GM19452 (cell line): ENCODE results near the gene ACTN4.
A peak's percentile ranks its signal among the peaks of the same experiment; 100 is the strongest.

Experiments used
- ATAC-seq: cut with Tn5 transposase; IDR thresholded peaks from one replicate; pipeline ENCODE4 v1.9.1; 2021; ENCODE audit not compliant: unreplicated experiment

ACTN4 gene

DNA sequence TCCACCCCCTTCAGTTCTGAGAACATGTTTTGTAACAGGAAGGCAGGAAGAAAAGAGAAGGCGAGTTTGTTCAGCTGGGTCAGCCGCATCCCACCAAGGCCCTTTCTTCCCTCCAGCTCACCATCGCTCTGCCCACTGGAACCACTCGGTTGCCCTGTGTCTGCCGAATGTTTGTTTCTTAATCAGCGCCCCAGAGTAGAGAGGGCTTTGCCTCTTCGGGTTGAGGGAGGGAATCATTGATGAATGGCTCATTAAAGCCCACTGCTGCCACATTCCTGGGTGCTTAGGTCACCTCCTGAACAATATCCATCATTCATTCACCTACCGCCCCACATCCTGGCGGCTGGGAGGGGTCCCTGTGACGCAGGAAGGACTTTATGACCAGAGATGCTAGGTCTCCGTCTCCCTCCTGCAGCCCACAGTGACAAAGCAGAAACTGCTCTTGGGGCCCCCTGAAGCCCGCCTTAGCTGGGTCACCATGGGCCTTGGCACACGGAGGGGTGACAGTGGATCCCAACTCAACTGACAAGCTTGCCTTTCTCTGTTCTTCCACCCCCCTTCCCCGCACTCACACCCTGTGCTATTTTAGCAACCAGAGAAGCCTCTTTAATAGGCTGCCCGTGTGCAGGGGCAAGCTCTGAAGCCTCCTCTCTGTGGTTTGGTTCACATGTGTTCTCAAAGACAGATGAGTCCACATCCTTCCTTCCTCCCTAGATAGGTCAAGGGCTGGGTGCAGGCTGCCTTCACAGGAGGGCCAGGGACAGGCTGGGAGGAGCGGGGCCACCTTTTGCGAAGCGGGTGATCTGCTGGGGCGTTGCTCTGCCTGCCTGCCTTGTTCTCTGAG, 46.2 kb downstream of the ACTN4 start:
- ATAC-seq, result peak; percentile 71

DNA sequence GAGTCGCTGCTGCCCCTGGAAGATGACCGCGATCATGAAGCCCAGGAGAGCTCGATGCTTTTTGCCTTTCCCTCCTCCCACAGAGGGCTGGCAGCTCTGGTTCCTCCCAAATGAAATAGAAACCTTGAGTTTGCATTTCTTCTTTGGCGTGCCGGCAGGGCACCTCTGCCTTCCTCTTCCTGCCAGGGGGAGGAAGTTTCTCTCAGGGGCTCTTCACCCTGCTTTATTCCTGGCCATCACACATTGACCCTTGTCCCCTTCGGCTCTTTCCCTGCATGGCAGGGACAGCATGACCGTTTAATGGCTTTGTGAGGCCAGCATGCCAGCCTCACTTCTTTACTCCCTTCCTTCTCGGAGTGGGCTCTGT, 47.9 kb downstream of the ACTN4 start:
- no peak for ATAC-seq

GRCh38 chr19:38695832-38696728, 48.6 kb downstream of the ACTN4 start:
- ATAC-seq, result no peak

DNA sequence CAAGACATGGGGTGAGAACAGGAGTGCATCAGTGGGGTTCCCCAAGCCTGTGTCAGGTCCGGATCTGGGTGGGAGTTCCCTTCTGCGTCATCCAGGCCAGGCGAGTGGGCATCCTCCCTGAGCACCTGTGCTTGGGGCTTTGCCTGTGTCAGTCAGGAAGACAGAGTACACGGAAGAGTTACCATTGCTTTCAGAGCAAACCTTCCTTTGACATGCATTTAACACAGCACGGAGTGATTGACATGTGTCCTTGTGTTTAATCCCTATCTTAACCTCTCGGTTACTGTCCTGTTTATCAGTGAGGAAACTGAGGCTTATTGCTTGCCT, 49.2 kb downstream of the ACTN4 start:
- no peak for ATAC-seq

DNA sequence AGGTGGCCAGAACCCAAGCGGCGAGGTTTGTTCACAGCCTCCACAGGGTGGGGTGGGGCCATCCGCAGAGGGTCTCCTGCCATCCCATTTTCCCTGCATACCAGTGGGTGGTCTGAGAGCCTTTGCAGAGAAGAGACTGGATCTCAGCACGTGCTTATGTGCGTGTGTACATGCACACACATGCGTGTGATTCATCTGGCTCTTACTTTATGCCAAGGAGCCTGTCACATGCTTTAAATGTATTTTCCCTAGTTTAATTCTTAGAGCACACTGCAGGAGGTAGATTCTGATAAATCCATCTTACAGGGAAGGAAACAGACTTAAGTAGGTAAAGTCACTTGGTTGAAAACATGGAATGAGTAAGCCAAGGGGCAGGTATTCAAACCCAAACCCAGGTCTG, 49.7 kb downstream of the ACTN4 start:
- no peak for ATAC-seq

GRCh38 chr19:38697641-38698071, 50.2 kb downstream of the ACTN4 start:
- ATAC-seq, result no peak

DNA sequence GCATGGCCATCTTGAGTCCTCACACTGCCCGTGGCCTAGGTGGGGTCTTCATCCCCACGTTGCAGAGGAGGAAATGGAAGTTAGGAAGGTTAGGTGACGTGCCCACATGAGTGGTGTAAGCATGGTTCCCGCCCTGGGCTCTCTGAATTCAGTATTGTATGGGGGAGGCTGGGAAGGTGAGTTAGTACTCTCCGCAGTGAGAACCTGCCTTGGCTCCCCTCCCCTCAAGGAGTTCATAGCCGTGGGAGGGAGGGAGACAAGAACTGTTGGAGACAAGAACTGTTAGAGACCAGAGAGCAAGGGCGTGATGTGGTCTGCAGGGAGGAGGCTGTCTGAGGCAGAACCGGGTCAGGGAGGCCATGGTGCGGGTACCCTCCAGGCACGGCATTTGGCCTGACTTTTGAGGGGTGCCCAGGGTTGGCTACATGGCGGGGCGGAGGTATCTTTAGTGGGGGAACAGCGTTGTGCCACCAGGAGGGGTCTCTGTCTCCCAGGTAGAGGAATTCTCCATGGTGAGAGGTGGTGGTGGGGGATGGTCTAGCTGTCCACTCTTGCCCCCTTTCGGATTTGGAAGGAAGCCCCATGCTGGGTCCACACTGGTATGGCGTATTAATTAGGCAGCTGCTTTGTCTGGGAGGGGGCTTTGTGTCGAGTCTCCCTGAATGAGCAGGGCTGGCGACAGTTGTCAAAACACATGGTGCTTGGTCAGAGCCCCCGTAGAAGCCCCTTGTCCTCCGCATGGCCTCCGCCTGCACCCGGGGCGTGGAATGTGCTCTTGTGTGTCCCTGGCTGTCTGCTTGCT, 51.0 kb downstream of the ACTN4 start:
- no peak for ATAC-seq

DNA sequence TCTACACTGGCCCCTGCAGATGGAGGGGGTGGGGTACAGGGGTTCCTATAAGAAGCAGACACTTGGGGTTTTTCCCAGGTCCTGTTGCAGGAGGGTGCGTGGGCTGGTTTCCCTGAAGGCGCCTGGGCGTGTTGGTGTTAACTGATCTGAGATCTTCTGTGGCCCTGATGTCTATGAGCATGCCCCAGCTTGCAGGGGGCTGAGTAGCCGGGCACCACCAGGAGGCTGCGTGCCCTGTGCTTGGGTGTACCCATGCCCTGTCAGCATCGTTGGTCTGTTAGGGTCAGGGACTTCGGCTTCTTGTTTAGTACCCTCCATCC, 51.5 kb downstream of the ACTN4 start:
- ATAC-seq, result no peak

DNA sequence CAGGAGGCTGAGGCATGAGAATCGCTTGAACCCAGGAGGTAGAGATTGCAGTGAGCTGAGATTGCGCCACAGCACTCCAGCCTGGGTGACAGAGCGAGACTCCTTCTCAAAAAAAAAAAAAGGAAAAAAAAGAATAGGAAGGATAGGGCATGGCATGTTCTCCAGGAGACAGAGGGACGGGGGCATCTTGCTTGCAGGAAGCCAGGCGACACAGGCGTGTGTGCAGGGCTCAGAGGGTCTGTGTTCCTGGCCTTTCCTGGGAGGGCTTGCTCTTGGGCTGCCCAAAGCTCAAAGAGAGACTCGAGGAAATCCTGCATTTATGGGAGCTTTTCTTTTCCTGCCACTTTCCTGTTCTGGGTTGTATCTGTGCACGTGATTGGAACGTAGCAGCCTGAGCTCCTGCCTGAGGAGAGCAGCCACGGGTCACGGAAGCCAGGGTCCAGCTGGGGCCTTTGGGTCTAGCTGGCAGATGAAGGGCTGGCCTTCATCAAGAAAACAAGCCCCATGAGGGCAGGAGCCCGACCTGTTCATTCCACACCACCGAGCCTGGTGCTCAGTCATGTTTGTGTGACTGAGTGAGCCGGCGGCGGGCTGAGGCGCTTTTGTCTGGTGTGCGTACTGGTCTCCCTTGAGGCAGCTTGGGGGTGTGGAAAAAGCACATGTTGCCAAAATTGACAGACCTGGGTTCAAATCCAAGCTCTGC, 52.3 kb downstream of the ACTN4 start:
- ATAC-seq, result no peak

DNA sequence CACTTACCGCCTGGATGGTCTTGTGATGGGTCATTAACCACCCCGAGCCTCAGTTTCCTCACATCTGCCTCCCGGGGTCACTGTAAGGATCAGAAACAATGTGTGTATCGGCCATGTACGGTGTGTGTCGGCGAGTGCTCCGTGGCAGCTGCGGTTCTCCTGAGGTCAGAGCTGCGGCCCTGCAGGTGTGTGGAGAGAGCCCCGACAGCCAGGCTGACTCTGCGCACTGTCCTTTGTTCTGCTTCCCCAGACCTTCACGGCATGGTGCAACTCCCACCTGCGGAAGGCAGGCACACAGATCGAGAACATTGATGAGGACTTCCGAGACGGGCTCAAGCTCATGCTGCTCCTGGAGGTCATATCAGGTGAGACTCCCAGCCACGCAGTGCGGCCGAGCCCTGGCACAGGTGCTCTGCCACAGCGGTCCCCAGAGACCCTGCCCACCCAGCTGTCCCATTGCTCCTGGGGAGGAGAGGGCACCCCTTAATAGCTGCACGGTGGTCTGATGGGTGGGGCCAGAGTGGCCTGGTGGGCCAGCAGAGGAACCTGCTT, 53.0 kb downstream of the ACTN4 start:
- ATAC-seq, result no peak

GRCh38 chr19:38700902-38701454, 53.5 kb downstream of the ACTN4 start:
- no peak for ATAC-seq

DNA sequence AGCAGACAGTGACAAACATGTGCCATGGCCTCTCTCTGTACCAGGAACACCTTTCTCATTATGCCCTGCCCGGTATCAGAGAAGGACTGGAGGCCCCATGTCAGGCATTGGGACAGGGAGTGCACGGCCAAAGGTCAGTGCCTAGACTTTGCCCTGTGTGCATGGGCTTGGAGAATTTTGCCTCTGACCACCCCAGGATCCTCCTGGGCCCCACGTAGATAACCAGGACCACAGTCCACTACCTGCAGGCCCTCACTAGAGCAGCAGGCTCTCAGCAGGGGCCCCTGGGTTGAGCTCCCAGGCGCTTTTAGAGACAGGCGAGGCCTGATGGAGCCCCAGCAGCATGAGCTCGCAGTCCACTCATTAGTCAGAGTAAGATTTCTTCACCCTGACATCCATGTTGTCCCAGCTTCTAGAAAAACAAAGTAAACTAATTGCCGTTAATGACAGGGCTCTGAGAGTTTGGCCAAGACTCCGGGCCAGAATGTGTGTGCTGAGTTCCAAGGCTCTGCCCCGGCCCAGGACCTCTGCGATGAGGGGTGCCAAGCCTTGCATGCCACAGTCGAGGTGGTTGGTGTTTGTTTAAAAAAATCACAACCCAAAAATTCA, 54.1 kb downstream of the ACTN4 start:
- ATAC-seq, result no peak

- no peak for ATAC-seq
These were observed 54.8 kb downstream of the ACTN4 start for GRCh38 chr19:38702278-38702677.

DNA sequence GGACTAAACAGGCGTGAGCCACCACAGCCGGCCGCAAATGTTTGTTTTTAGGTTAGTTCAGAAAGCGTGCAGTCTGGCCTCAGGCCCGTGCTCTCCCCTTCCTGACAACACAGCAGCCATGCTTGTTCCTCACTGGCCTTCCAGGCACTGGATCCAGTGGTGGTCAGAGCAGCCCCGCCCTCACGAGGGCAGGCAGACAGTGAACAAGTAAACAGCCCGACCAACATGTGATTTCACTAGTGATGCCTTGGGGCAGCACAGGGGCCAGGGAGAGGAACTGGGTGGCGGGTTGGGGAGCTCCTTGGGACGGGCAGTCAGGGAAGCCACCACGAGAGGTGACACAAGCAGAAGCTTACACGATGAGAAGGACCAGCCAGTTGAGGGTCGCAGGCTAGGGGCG, 56.1 kb downstream of the ACTN4 start:
- ATAC-seq, result no peak

DNA sequence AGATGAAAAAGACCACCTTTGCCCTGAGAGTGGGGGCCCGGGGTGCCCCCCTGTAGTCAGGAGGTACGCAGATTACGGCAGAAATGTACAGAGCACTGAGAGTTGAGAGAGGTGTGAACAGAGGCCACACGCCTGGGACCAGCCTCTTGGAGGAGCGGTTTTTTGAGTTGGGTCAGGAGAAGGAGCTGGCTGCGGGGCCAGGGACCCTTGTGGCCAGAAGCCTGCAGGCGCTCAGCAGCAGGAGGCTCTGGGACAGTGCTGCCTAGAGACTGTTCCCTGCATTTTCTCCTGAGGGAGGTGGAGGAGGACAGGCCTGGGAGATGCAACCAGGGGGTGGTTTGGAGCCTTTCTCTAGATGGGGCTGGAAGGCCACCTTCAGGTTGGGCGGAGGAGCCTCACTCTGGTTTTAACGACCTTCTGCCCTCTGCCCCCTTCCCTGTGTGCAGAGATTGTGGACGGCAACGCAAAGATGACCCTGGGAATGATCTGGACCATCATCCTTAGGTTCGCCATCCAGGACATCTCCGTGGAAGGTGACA, 57.1 kb downstream of the ACTN4 start:
- ATAC-seq, result no peak

GRCh38 chr19:38705197-38706019, 58.0 kb downstream of the ACTN4 start:
- ATAC-seq, result no peak

- no peak for ATAC-seq
These were observed 59.5 kb downstream of the ACTN4 start for GRCh38 chr19:38706792-38707511.

- ATAC-seq, result no peak
These were observed 60.2 kb downstream of the ACTN4 start for GRCh38 chr19:38707512-38708114.
